HG02852 (cell line): ENCODE data around the gene RIMBP3B.
"Not testable (repeated sequence)": the region's sequence is repeated elsewhere in the genome, so short reads cannot be mapped to it uniquely, and the experiment has no call there.

Experiments
- ATAC-seq: cut with Tn5 transposase; IDR thresholded peaks from one replicate; pipeline ENCODE4 v1.9.1; 2021; ENCODE audit warnings: mild to moderate bottlenecking, moderate library complexity; ENCODE audit not compliant: unreplicated experiment

RIMBP3B gene

DNA sequence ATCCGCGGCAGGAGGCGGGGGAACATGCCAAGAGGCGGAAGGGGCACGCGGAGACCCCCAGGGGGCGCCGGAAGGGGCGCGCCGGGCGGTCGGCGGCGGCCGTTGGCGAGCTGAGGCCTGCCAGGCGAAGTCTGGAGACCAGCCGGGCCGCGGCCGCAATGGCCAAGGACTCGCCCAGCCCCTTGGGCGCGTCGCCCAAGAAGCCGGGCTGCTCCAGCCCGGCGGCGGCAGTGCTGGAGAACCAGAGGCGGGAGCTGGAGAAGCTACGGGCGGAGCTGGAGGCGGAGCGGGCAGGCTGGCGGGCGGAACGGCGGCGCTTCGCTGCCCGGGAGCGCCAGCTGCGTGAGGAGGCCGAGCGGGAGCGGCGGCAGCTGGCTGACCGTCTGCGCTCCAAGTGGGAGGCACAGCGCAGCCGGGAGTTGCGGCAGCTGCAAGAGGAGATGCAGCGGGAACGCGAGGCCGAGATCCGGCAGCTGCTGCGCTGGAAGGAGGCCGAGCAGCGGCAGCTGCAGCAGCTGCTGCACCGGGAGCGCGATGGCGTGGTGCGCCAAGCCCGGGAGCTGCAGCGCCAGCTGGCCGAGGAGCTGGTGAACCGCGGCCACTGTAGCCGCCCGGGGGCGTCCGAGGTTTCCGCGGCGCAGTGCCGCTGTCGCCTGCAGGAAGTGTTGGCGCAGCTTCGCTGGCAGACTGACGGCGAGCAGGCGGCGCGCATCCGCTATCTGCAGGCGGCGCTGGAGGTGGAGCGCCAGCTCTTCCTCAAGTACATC is at the start of gene RIMBP3B:
Gene RIMBP3B, plus strand, starts transcription at position 51 of the 767 bp plus-strand sequence. Its CDS starts 108 bp downstream, at position 159.
- ATAC-seq: peak; percentile 54

DNA sequence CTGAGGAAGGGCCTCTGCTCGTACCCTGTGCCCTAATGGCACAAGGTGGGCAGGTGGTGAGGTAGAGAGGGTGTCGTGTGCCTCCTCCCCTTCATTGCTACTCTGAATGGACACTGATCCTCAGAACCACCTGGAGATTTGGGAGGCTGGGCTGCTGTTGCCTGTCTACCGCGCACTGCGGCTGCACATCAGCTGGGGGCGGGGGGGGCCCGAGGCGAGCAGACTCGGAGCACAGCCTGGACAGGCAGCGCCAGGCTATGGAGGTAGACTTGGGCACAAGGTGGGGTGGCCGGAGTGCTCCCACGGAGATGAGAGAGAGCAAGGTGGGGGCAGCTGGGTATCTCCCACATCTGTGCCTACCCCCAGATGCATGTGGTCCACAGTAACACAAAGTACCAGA is 26.0 kb upstream of the RIMBP3B start:
- ATAC-seq: not testable (repeated sequence)

DNA sequence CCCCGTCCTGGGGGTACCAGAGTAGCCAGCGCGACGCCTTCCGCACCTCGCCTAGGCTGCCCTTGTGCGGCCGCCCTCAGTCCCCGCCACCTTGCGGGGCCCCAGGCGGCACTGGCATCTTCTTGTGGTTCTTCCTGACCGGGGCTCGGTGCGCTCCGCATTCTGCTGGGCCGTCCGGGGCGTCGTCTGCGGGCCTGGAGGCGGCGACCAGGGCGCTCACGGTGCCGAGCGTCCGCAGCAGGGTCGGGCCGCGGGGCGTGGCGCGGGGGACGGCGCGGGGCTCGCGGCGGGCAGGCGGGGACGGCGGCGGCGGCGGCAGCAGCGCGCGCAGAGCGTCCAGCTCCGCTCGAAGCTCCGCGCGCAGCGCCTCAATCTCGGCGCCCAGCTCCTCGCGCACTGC is 23.0 kb upstream of the RIMBP3B start:
- not testable (repeated sequence) for ATAC-seq

DNA sequence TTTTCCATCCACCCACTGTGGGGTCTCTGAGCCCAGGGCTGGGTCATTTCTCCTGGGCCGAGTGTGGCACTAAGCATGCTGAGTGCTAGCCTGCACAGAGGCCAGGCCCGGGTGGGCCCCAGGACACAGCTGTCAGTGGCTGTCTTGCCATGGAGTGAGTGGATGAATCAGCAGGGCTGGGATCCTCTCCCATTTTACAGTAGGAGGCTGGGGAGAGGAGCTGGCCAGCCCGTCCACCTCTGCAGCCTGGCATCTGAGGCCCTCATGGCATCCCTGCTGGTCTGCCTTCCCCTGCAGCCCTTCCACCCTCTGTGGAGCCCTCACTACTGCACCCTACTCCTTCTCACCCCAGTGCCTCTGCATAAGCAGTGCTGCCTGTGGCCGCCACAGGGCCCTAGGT is 21.1 kb upstream of the RIMBP3B start:
- not testable (repeated sequence) for ATAC-seq

- not testable (repeated sequence) for ATAC-seq
Measured at GRCh38 chr22:21363061-21363460, 20.5 kb upstream of the RIMBP3B start.

DNA sequence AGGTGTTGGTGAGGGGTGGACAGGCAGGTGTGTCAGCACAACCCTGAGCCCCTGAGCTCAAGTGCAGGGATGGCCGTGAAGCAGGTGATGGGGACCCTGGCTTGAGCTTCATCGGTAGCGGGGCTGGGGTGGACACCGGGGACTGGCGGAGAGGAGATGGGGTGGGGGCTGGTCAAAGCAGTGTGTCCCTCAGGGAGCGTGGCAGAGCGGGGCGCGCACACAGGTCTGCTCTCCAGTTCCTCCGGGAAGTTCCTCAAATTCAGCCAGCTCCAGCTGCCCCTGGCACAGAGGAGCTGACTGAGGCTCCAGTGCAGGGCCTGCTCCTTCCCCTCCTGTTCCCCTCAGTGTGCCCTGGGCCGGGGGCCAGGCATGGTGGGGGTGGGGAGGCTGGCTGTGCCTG is 19.7 kb upstream of the RIMBP3B start:
- not testable (repeated sequence) for ATAC-seq

DNA sequence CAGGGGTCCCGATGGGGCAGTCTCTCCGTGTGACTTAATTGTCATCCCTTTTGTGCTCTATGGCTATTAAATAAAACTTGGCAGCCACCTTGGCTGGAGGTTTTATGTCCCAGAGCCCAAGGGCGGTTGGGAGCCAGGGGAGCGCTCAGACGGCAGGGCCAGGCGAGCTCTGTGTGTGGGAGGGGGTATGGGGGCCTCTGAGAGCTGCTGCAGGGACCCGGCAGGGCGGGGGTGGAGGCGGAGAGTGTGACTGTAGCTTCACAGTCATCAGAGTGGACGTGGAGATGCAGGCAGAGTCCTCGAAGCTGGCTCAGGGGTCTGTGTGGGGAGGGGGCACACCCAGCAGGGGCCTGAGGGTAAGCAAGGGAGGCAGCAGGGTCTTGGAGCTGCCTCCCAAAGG is 19.2 kb upstream of the RIMBP3B start:
- ATAC-seq: not testable (repeated sequence)

DNA sequence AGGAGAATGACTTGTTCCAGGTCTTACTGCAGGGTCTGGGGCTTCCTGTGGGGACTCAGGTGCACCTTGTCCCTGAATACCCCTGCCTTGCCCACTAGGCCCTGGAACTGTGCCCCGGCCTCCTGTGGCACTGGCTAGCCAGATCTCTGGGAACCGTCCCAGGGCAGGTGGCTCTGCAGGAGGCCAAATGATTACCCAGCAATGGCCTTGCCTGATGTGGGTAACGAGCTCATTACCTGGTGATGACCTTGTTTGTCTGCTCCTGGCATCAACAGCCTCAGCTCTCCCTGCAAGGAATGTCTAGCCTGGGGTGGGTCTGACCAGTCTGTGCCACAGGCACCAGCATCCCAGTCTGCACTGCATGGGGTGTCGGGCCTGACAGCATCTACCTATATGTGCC is 18.2 kb upstream of the RIMBP3B start:
- not testable (repeated sequence) for ATAC-seq

DNA sequence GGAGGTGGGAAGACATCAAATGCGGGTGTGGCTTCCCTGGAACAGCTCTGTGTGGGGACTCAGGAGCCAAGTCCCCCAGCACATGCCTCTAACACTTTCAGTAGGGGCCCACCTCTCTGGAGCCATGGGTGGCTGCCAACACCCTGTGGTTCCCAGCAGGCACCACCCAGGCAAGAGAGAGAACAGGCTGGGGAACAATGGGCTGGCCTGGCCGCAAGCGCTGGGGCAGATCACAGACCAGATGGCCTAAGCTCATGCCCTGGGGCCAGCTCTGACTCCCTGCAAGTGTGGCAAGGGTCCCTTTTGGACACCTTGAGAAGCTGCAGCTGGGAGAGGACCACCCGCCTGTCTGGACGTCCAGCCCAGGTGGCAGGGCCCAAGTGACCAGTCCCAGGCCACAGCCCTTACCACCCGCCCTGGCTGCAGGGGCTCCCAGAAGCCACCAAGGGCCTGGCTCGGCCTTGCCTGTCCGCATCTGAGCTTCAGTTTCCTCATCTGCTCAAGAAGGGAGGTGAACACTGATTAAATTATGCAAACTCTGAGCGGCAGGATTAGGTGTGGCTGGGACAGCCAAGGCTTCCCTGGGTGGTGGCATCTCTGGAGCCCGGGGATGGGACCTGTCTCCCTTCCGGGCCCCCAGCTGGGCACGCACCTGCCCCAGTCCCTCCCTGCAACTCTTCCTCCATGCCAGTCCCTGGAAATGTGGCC is 14.8 kb upstream of the RIMBP3B start:
- not testable (repeated sequence) for ATAC-seq

- not testable (repeated sequence) for ATAC-seq
Measured at GRCh38 chr22:21375880-21376279, 7.7 kb upstream of the RIMBP3B start.

DNA sequence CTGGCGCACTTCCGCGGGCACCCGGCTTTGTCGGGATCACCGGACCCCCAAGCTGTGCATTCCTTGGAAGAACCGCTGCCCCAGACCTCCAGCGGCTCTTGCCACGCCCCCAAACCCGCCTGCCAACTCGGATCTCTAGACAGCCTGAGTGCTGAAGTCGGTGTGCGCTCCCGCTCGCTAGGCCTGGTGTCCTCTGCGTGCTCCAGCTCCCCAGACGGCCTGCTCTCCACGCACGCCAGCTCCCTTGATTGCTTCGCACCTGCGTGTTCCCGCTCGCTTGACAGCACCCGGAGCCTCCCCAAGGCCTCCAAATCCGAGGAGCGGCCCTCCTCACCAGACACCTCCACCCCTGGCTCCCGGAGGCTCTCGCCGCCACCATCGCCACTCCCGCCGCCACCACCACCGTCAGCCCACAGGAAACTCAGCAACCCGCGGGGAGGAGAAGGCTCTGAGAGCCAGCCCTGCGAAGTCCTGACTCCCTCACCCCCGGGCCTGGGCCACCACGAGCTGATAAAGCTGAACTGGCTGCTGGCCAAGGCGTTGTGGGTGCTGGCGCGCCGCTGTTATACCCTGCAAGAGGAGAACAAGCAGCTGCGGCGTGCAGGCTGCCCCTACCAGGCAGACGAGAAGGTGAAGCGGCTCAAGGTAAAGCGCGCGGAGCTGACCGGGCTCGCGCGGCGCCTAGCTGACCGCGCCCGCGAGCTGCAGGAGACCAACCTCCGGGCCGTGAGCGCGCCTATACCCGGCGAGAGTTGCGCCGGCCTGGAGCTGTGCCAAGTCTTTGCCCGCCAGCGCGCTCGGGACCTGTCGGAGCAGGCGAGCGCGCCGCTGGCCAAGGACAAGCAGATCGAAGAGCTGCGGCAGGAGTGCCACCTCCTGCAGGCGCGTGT is 1.2 kb downstream of the RIMBP3B start:
- ATAC-seq: not testable (repeated sequence)

DNA sequence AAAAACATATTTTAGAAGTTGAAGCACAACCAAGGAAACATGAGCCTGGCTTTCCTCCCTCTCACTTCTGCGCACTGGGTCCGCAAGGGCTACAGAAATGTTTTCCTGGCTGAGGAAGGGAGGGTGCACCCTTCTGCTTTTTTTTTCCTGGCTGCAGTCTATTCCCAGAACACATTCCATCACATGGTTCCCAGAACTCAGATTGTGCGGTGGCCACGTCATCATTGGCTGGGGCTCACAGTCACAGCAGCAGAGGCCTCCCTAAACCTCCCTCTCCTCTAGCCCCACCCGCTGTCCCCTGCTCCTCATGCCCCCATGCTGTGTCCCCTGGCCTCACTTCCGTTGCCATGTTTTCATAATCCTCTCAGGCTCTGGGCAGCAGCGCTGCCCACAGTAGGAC is 5.9 kb downstream of the RIMBP3B start:
- not testable (repeated sequence) for ATAC-seq

DNA sequence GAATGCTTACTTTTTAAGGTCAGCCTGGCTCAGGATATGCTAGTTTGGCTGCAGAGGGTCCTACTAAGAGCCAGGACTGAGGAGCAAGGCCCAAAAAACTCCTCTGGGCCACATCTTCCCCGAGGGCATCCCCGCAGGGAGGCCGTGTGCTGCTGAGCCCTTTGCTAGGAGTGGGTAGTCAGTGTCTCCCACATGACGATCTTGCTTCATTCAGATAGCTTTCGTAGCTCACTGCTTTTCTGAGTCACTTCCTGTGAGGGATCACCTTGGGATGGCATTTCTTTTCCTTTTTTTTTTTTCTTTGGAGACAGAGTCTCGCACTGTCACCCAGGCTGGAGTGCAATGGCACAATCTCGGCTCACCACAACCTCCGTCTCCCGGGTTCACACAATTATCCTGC is 6.5 kb downstream of the RIMBP3B start:
- ATAC-seq: not testable (repeated sequence)

DNA sequence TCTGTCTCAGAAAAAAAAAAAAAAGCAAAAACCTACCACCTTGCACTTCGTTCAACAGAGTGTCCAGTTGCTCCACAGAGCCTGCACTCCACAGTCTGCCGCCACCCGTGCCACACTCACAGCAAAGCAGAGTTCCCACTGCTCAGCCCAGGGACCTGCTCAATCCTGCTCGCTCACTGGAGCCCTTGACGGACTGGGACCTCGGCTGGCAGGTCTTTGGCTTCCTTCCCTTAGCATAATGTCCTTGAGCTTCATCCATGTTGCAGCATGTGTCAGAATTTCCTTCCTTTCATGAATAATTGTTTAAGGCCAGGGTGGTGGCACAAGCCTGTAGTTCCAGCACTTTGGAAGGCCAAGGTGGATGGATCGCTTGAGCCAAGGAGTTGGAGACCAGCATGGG is 11.1 kb downstream of the RIMBP3B start:
- ATAC-seq: not testable (repeated sequence)

DNA sequence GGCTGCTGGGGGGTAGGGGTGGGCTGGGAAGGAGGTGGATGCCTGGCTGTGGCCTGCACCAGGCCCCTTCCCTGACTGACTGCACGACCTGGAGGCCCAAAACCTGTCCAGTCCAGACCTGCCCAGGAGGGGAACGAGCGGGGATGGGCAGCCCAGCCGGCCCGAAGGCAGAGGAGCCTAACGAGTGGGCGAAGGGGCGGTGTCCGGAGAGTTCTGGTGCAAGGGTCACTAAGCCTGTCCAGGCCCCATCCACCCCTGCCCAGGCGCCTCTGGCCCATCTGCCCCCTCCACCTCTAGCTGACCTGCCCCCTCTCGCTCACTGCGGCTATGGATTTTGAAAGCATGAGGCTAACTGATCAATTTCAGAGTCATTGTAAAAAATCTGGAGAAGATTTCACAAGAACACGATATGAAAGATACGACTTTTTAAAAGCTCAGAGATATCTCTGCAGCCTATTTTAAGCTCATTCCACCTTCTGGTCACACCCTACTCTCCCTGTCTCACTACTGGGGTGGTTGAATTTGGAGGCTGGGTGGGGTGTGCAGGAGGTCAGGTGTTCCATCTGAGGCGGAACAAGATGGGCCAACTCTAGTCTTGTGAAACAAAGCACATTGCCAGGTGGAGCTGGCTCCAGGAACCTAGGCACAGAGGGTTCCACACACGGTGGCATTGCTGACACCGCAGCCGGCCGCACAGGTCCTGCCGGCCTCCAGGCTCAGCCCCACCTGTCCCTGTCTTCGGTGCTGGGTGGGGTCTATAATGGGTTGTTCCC is 17.8 kb downstream of the RIMBP3B start:
- not testable (repeated sequence) for ATAC-seq

- not testable (repeated sequence) for ATAC-seq
Measured at GRCh38 chr22:21402763-21403314, 19.3 kb downstream of the RIMBP3B start.

DNA sequence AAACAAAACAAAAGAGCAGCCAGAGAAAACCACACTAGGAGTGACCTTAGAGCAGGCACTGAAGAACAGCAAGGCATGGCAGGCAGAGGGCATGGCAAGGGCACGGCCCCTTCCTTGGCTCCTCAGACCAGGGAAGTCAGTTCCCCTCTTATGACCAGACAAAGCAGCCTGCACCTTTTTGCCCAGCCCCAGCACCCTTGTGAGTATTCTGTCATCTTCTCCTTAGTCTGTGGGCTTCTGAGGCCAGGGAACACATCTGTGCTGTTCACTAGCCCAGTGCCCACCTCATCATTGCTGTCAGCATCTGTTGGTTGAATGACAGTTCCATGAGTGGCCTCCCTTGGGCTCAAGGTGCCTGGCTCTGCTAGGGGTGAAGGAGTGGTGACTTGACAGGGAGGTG is 23.6 kb downstream of the RIMBP3B start:
- ATAC-seq: not testable (repeated sequence)

- not testable (repeated sequence) for ATAC-seq
Measured at GRCh38 chr22:21407792-21408191, 24.2 kb downstream of the RIMBP3B start.

DNA sequence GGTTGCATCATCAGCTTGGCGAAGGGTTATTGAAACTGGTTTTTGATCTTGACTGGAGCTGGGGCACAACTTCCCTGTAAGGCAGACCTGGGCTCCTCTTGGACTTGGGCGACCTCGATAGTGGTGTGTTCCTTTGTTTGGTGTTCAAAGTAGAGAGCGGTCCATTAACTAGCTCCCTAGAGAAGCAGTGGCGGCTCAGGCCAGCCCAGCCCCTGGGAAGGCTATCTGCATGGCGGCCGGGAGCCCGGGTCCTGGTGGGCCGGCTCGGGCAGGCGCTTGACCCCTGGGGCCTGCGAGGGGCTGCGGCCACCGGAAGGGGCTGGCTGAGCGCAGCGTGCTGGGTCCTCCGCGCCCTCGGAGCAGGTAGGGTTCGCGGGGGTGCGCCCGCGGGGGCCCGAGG is 32.8 kb downstream of the RIMBP3B start:
- ATAC-seq: not testable (repeated sequence)

DNA sequence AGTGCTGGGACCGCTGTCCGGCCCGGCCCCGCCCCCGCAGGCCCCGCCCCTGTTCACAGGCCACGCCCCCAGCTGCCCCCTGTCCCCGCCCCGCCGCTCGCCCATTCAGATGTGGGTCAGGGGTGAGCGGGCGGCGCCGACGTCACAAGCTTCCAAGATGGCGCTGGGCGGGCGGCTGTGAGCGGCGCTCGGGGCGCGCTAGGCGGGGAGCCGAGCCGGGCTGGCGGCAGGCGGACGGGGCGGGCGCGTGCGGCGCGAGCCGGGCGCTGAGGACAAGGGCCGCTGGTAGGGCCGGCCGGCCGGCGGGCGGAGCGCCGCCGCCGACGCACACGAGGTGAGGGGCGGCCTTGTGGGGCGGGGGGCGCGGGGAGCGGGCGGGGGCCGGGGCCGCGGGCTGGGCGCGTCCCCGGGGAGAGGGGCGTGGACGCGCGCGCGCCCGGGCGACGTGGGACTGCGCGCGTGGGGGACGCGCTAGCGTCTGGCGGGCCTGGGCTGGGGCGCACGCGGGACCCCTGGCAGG is 33.7 kb downstream of the RIMBP3B start, which contains the start of gene HIC2:
Gene HIC2, plus strand, starts transcription at position 145 of the 520 bp plus-strand sequence. CDS start 25,461 bp downstream, outside the sequence.
- ATAC-seq: peak; percentile 67
